ENCODE results near the gene IL13.

Gene IL13

DNA sequence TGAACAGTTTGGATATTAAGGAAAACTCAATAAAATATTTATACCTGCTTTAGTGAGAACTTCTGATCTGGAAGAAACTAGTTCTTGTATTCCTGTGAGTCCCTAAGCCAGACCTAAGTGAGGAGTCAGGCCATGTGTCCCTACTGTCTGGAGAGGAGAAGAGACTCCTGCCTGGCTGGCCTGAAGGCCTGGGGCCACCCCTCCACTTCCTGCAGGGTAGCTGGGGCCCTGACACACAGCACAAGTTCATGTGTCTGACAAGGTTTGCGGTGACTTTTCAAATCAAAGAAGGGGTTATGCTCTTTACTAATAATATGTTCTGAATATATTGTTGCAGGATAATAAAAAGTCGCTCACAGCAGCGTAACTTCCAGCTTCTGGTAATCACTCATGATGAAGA, 16.1 kb upstream of the IL13 start:
- H3K4me3 ChIP-seq (ENCODE audit: low read depth, low read length) = no peak overlapping the region
- DNase-seq (ENCODE audit: low read depth) = no peak
- TF ChIP-seq, protein P1, sequence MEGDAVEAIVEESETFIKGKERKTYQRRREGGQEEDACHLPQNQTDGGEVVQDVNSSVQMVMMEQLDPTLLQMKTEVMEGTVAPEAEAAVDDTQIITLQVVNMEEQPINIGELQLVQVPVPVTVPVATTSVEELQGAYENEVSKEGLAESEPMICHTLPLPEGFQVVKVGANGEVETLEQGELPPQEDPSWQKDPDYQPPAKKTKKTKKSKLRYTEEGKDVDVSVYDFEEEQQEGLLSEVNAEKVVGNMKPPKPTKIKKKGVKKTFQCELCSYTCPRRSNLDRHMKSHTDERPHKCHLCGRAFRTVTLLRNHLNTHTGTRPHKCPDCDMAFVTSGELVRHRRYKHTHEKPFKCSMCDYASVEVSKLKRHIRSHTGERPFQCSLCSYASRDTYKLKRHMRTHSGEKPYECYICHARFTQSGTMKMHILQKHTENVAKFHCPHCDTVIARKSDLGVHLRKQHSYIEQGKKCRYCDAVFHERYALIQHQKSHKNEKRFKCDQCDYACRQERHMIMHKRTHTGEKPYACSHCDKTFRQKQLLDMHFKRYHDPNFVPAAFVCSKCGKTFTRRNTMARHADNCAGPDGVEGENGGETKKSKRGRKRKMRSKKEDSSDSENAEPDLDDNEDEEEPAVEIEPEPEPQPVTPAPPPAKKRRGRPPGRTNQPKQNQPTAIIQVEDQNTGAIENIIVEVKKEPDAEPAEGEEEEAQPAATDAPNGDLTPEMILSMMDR (IDR thresholded peaks at IDR 0.05; ENCODE audit: control insufficient read depth, extremely low read depth, insufficient read depth) = no peak

- DNase-seq (ENCODE audit: low read depth) = no peak
- H3K4me3 ChIP-seq (ENCODE audit: low read depth, low read length) = no peak overlapping the region
- TF ChIP-seq, protein P1 (IDR thresholded peaks at IDR 0.05; ENCODE audit: control insufficient read depth, extremely low read depth, insufficient read depth) = no peak
These were observed 13.8 kb upstream of the IL13 start for GRCh38 chr5:132644177-132644576.

DNA sequence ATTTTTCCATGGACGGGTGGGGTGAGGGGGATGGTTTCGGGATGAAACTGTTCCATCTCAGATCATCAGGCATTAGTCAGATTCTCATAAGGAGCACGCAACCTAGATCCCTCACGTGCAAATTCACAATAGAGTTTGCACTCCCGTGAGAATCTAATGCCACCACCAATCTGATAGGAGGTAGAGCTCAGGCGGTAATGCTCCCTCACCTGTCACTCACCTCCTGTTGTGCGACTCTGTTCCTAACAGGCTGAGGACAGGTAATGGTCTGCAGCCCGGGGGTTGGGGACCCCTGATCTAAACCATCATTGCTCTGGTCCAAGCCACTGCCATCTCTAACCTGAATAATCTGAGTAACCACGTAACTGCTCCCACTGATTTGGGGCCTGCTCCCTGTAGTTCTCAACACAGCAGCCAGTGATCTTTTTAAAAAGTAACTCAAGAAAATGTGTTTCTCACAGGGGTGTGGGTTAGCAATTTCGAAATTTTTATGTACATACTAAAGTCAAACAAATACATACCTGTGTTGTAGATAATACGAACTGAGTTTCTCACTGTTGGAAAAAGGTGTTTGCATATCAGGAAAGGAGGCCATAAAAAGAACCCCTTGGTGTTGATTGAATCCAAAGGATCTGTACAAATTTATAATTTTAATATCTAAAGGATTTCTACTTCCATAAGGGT, 11.2 kb upstream of the IL13 start:
- TF ChIP-seq, protein P1 (IDR thresholded peaks at IDR 0.05; ENCODE audit: control insufficient read depth, extremely low read depth, insufficient read depth) = no peak
- H3K4me3 ChIP-seq (ENCODE audit: low read depth, low read length) = no peak overlapping the region
- no peak for DNase-seq (ENCODE audit: low read depth)

GRCh38 chr5:132647473-132647872, 10.5 kb upstream of the IL13 start:
- TF ChIP-seq, protein P1 (IDR thresholded peaks at IDR 0.05; ENCODE audit: control insufficient read depth, extremely low read depth, insufficient read depth) = no peak
- no peak overlapping the region for H3K4me3 ChIP-seq (ENCODE audit: low read depth, low read length)
- no peak for DNase-seq (ENCODE audit: low read depth)

- TF ChIP-seq, protein P1 (IDR thresholded peaks at IDR 0.05; ENCODE audit: control insufficient read depth, extremely low read depth, insufficient read depth) = no peak
These were observed 9.6 kb upstream of the IL13 start for GRCh38 chr5:132648355-132648754.

DNA sequence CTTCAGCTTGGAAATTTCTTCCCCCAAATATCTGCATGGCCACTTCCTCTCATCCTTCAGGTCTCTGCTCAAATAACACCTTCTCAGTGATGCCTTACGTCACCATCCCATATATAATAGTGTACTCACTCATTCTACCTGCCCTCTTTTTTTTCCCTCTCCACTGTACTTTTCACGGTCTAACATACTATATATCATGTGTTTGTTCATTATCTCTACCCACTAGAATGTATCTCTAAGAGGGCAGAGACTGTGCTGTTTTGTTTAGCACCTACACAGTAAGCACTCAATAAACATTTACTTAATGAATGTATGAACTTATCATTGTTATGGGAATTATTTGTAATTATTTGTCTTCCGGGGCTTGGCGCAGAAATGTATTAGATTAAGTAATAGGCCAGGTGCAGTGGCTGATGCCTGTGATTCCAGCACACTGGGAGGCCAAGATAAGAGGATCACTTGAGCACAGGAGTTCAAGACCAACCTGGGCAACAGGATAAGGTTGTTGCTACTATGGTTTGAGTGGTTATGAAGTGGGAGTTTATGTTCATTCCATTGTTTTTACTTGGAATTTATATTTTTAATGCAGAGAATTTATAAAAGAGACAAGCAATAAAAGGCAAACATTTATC, 6.0 kb upstream of the IL13 start:
- peak; percentile 40 for DNase-seq (ENCODE audit: low read depth)
- TF ChIP-seq, protein P1 (IDR thresholded peaks at IDR 0.05; ENCODE audit: control insufficient read depth, extremely low read depth, insufficient read depth) = no peak
- H3K4me3 ChIP-seq (ENCODE audit: low read depth, low read length) = no peak overlapping the region

More at GRCh38 chr5:132648355-132648754, 9.6 kb upstream of the IL13 start:
- no peak overlapping the region for H3K4me3 ChIP-seq (ENCODE audit: low read depth, low read length)
- DNase-seq (ENCODE audit: low read depth) = no peak

Data from LNCaP clone FGC (cell line).